HFFc6 (cell line): ENCODE data around the gene CSPG5. TPM values are rescaled to one million over a fixed set of nuclear protein-coding genes. Genes with fewer than 3 reads are reported as not detected.

Experiments
- DNase-seq: peaks from one replicate; pipeline ENCODE4 v3.0.0-alpha.2; 2018
- H3K27ac Mint-ChIP-seq: 2 replicates; pipeline ENCODE4 v1.8.0; 2020; ENCODE audit warnings: mild to moderate bottlenecking, mixed read lengths
- H3K27me3 Mint-ChIP-seq: 2 replicates; pipeline ENCODE4 v1.8.0; 2021; ENCODE audit warnings: mild to moderate bottlenecking, moderate library complexity, mixed read lengths; ENCODE audit not compliant: insufficient read depth
- H3K36me3 Mint-ChIP-seq: 2 replicates; pipeline ENCODE4 v1.8.0; 2021; ENCODE audit warnings: low read depth, mixed read lengths
- H3K4me1 Mint-ChIP-seq: 2 replicates; pipeline ENCODE4 v1.8.0; 2020; ENCODE audit warnings: low read depth, mixed read lengths
- H3K4me3 Mint-ChIP-seq: 2 replicates; pipeline ENCODE4 v1.8.0; 2020; ENCODE audit warnings: mild to moderate bottlenecking, moderate library complexity, mixed read lengths
- H3K9me3 Mint-ChIP-seq: 2 replicates; pipeline ENCODE4 v1.8.0; 2020; ENCODE audit warnings: mild to moderate bottlenecking, mixed read lengths
- CTCF ChIP-seq: fragments of 200-600 bp; sonication (generic); IDR thresholded peaks from 2 replicates; pipeline ENCODE4 v1.5.0; 2021; ENCODE audit warnings: antibody characterized with exemption, mild to moderate bottlenecking
- long read RNA-seq: library from polyadenylated mRNA; unstranded; transcript quantifications from one replicate; pipeline ENCODE4 v2.0.0, GENCODE V29; 2019
- total RNA-seq, 6 experiments: library from RNA; stranded (reverse); fragmentation: NEBNext Ultra II Directional; extraction: Animal tissue kit (Norgen Biotek cat#: 25700); gene quantifications; 2 replicates in 1 of 6; 3 replicates in 5 of 6; pipeline ENCODE4 v1.2.3, GENCODE V29; 2021

The CSPG5 gene
- under 1 TPM in 3 of 6 experiments, not detected in 3; 0.05 to 0.19 (median 0.11) TPM for total RNA-seq
- long read RNA-seq = 0 reads

GRCh38 chr3:47578691-47579632 lies at the start of gene CSPG5:
TSS of gene CSPG5 (minus strand) at chr3:47578865. CDS start at chr3:47578693, 172 bp downstream.
- DNase-seq = no peak
- no peaks in the 10 kb centered on the region for H3K36me3 Mint-ChIP-seq
- H3K4me3 Mint-ChIP-seq = peak within 1 kb of the TSS; percentile 53
- H3K4me1 Mint-ChIP-seq = peaks cover 4% of the 10 kb centered on the region; the same call in 1 of the 2 replicates
- peaks cover 9% of the 10 kb centered on the region for H3K27me3 Mint-ChIP-seq
- H3K9me3 Mint-ChIP-seq = no peaks in the 10 kb centered on the region
- TF ChIP-seq CTCF = no peak
- H3K27ac Mint-ChIP-seq = no peak within 1 kb of the TSS

- Mint-ChIP-seq H3K27ac (no peak overlapping the region), H3K36me3 (peaks cover 19% of the 10 kb centered on the region)
Observed at GRCh38 chr3:47628426-47628825, 49.8 kb upstream of the CSPG5 start.

GRCh38 chr3:47622671-47623461 lies 44.2 kb upstream of the CSPG5 start:
- H3K4me3 Mint-ChIP-seq = no peak overlapping the region
- TF ChIP-seq CTCF = no peak
- H3K9me3 Mint-ChIP-seq = no peaks in the 10 kb centered on the region
- no peaks in the 10 kb centered on the region for H3K27me3 Mint-ChIP-seq
- peaks cover 14% of the 10 kb centered on the region for H3K36me3 Mint-ChIP-seq
- H3K4me1 Mint-ChIP-seq = peaks cover 8% of the 10 kb centered on the region
- DNase-seq = no peak
- no peak overlapping the region for H3K27ac Mint-ChIP-seq

More at GRCh38 chr3:47628426-47628825, 49.8 kb upstream of the CSPG5 start:
- Mint-ChIP-seq H3K27me3 (no peaks in the 10 kb centered on the region), H3K4me1 (no peaks in the 10 kb centered on the region), H3K9me3 (no peaks in the 10 kb centered on the region), H3K4me3 (no peak overlapping the region)
- DNase-seq = no peak
- no peak for TF ChIP-seq CTCF

- H3K9me3 Mint-ChIP-seq = no peaks in the 10 kb centered on the region
- peak; percentile 7 for DNase-seq
- H3K4me1 Mint-ChIP-seq = peaks cover 22% of the 10 kb centered on the region
- H3K36me3 Mint-ChIP-seq = peaks cover 23% of the 10 kb centered on the region
- no peak overlapping the region for H3K4me3 Mint-ChIP-seq
- no peaks in the 10 kb centered on the region; the same call in 1 of the 2 replicates for H3K27me3 Mint-ChIP-seq
- peak overlapping the region; percentile 79 for H3K27ac Mint-ChIP-seq
- no peak for TF ChIP-seq CTCF
Observed at GRCh38 chr3:47617086-47618010, 38.7 kb upstream of the CSPG5 start.
